GM19035 (cell line): Measurements from ENCODE around the gene ERCC4.

ENCODE experiments used
- ATAC-seq: cut with Tn5 transposase; IDR thresholded peaks from one replicate; pipeline ENCODE4 v1.9.1; 2021; ENCODE audit not compliant: unreplicated experiment

ERCC4 gene

DNA sequence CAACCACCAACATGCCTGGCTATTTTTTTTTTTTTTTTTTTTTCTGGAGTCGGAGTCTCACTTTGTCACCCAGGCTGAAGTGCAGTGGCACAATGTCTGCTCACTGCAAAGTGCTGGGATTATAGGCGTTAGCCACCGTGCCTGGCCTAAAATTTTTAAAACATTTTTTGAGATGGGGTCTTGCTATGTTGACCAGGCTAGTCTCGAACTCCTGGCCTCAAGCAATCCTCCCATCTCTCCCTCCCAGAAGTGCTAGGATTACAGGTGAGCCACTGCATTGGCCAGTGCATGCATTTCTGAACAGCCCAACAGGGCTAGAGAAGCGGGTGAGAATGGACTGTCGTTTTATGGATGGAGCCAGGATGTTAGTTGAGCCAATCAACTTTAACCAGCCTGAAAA lies 72.4 kb downstream of the ERCC4 start:
- no peak for ATAC-seq

DNA sequence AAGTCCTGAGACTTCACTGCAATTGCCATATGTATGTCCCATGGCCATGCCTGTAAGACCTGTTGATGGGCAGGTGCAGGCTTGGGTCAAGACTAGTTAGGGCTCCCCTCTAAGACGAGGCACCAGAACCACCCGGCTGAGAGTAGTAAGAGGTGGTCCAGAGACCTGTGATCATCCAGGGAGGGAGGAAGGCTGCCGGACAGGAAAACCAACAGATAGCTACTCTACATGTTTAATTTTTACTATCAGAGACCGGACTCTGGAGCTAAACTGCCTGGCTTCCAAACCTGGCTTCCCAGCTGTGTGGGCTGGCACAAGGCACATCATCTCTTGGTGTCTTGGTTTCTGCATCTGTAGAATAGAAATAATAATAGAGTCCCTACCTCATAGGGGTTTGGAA lies 73.0 kb downstream of the ERCC4 start:
- no peak for ATAC-seq

DNA sequence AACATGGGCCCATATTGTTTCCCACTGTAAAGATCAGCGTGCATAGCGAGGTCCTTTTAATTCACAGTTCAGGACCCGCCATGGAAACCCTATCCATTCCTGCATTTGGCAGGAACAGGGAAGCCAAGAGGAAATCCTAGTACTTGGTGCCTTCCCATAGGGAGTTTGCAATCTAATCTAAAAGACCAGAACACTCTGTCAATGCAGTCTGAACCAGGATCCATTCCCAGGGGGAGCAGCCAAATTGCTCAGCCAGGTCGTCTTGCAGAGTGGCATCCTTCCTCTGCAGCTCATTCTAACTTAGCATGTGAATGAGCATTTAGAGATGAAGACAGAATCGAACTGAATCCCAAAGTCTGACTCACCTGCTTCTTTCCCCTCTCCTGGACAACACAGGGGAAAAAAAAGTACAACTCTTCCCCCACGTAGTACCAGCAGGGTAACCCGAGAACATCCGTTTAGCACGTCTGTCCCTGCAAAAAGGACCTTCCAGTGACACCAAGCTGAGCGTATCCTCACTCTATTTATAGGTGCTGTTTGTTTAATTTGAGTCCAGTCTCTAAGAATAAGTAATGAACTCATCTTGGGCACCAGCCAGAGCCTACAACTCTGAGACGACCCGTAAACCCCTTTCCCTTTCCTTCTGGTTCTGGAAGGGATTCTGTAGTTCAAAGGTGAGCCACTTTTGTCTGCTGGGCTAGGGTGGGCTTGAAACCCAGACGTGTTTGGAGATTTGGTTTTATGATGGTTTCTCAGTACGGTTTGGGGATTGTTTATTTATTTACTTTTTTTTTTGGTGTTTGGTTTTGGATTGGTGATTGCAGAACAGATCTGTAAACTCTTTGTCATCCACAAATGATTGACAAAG lies 74.5 kb downstream of the ERCC4 start:
- no peak for ATAC-seq

DNA sequence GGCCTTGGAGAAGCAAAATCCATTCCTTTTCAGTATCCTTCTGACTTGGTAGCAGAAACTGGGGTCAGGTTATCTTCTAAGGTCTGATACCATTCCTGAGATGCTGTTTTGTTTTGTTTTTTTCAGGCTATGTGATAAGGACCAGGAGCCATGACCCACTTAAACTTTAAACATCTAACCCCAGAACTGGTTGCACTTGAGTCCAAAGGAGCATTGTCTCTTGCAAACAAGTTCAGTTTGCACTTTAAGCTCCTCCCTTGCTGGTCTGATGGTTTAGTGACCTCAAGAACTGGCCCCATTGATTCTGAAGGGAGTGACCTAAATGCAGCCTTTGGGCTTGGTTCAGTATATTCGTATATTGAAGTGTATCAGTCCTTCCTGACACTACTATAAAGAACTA lies 75.2 kb downstream of the ERCC4 start:
- no peak for ATAC-seq

DNA sequence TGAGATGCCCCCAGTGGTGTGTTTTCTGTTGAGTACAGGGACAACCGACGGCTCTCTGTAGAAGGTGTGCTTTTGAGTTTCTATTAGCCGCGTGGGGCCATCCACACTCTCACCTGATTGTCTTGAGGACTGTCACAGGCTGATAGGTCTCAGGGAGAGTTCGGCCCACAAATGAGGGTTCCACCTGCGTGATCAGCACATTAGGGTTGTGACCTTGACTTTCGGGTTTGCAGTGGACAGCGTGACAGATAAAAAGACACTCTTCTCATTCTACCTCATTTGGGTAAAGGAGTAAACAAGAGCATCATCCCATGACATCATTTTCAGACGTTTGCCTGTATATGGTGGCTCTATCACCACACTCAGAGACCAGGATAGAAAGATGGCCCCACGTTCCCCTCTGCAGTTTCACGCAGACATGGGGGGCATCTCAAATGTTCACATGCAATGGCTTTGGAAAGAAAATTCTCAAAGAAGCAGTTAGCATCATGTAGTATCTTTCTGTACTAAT lies 76.9 kb downstream of the ERCC4 start:
- no peak for ATAC-seq

DNA sequence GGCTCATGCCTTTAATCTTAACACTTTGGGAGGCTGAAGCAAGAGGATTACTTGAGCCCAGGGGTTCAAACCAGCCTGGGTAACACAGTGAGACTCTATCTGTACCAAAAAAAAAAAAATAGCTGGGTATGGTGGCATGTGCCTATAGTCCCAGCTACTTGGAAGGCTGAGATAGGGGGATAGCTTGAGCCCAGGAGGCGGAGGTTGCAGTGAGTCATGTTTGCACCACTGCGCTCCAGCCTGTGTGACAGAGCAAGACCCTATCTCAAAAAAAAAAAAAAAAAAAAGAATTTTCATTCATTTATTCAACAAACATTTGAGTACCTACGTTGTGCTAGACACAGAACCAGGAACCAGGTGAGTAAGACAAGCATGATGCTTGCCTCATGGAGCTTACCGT lies 77.6 kb downstream of the ERCC4 start:
- ATAC-seq, result no peak

DNA sequence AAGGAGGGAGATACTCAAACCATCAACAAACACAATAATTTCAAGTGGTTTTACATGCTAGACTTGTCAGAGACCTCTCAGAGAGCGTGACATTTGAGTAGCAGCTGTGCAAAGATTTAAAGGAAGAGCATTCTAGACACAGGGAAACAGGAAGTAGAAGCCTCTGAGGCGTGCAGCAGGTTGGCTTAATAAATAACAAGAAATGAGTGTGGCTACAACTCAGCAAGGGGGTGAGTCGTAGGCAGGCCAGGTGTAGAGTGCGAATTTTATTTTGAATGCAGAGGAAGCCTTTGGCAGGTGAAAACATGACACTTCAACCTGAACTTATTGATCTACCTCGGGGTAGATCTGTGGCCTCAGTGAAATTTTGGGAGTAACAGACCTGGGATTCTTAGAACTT lies 78.0 kb downstream of the ERCC4 start:
- no peak for ATAC-seq

DNA sequence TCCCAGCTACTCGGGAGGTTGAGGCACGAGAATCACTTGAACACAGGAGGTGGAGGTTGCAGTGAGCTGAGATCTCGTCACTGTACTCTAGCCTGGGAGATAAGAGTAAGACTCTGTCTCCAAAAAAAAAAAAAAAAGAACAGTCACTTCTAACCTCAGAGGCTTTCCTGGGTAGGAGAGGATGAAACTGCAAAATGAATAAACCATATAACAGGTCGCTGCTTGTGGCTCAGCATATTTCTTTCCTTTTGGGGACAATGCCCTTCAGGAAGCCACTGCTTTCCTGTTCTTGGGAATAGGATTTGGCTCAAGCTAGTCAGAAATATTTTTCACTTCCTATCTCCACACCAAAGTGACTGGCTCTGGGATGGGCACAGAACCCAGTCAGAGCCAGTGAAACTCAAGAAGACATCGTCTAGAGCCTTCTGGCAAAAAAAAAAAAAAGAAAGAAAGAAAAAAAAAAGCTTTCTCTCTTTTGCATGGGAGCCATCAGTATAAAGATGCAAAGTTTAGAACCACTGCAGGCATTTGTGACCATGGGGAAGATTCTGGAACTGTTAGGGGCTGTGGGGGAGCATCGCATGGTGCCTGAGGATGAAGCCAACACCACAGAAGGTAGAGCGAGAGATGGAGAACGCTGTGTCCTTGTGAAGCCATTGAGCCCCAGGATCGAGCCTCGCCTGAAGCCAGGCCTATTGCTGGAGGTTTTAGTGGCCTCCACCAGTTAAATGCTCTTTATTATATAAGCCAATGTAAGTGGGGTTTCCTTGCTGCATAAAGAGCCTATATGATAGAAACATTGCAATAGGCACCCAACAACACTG lies 79.3 kb downstream of the ERCC4 start:
- no peak for ATAC-seq

DNA sequence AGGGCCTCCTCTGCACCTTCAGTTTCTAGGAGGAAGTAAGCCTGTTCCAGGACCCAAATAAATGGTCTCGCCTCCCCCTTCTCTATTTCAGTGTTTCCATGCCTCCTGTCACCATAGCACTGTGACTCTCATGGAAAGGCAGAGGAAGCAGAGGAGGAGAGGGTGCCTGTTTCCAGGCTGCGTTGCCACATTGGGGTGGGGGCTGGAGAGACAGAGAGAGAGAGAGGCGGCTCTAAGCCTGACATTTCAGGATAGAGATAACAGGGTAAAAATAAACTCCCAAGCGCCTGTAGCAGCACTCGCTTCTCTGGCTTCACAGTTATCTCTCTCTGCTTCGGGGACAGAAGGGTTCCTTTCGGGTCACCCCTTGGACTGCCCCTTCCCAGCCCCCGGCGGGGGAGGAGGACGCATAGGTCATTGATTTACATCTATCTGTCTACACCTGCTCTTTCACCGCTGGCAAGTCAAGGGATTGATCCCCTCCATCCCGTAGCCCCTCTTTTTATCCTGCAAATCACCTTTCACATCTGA lies 80.0 kb downstream of the ERCC4 start:
- ATAC-seq, result no peak

DNA sequence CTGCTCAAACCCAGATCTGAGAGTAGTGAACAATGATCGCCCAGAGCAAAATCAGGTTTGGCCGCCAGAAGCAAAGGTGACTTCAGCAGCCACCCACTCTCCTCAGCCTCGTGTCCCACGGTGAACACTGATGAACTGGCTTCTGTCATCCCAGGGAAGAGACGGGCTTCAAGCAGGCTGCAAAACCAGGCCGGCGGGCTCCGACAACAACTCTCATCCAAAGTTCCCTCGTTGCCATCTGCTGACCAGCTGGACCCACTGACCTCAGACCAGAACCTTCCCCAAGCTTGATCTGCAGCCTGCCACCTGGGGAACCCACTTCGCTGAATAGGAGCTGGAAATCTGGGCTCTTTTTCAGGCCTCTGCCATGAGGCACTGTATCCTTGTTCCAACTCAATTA lies 81.6 kb downstream of the ERCC4 start:
- ATAC-seq, result no peak
